Mammary epithelial cell (primary cell): ENCODE measurements around the gene LGALS7.

Experiments
- EZH2 ChIP-seq: IDR thresholded peaks from 2 replicates; pipeline ENCODE4 v1.6.1; 2012; ENCODE audit warnings: low read length, inconsistent platforms, borderline replicate concordance
- TF ChIP-seq, protein P1 (sequence below), 2 donors: IDR thresholded peaks in 1 of 2; conservative IDR thresholded peaks in 1 of 2; 2 replicates each; pipeline ENCODE4 v1.5.1; 2011 to 2012; ENCODE audit warnings: inconsistent platforms in 2 of 2, low read length in 2 of 2, mild to moderate bottlenecking in 2 of 2, control low read depth in 1 of 2, low read depth in 1 of 2; ENCODE audit not compliant: insufficient read depth in 1 of 2; ENCODE audit errors: extremely low read depth in 1 of 2

DNA sequence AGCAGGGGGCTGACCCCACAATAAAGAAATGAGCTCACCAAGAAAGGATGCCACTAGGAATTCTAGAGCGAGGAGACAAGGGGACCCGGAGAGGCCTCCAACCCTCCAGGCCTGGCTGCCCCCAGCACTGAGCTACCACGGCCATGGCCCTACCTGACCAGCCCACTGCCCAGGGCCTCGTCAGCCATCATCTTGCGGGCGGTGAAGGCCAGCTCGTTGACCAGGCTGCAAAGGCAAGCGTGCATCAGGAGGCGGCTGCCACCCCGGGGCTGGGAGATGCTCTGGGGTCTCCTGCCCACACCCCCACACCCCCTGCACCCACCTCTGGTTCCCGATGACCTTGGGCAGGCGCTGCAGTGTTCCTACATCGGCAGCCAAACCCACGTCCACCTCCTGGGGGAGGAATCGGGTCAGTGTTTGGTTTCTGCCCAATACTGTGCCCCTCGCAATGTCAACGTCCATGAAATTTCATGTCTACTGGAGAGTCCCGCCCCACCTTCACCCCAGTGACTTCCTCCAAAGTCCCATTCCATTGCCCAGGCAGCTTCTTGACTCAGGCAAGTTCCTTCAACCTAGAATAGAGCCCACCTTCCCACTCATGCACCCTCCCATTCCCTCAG, 42.9 kb upstream of the LGALS7 start:
- TF ChIP-seq EZH2, result no peak
- TF ChIP-seq, protein P1, sequence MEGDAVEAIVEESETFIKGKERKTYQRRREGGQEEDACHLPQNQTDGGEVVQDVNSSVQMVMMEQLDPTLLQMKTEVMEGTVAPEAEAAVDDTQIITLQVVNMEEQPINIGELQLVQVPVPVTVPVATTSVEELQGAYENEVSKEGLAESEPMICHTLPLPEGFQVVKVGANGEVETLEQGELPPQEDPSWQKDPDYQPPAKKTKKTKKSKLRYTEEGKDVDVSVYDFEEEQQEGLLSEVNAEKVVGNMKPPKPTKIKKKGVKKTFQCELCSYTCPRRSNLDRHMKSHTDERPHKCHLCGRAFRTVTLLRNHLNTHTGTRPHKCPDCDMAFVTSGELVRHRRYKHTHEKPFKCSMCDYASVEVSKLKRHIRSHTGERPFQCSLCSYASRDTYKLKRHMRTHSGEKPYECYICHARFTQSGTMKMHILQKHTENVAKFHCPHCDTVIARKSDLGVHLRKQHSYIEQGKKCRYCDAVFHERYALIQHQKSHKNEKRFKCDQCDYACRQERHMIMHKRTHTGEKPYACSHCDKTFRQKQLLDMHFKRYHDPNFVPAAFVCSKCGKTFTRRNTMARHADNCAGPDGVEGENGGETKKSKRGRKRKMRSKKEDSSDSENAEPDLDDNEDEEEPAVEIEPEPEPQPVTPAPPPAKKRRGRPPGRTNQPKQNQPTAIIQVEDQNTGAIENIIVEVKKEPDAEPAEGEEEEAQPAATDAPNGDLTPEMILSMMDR (conservative IDR thresholded peaks at IDR 0.05 in 1 of 2, IDR thresholded peaks at IDR 0.05 in 1 of 2; ENCODE audit: extremely low read depth in 1 of 2, insufficient read depth in 1 of 2, low read depth in 1 of 2, low read length in 2 of 2), result no peak
